NCI-H128 (cell line): ENCODE measurements around the gene FITM2.

Experiments used
- DNase-seq: peaks from one replicate; lab custom pipeline; 2025; ENCODE audit not compliant: unreplicated experiment; lab: John Stamatoyannopoulos, UW

FITM2 gene

GRCh38 chr20:44284032-44284431 is 27.0 kb downstream of the FITM2 start:
- no peak for DNase-seq

- no peak for DNase-seq
Observed at GRCh38 chr20:44282192-44282591, 28.8 kb downstream of the FITM2 start.

GRCh38 chr20:44280387-44280786 is 30.6 kb downstream of the FITM2 start:
- DNase-seq = no peak

- no peak for DNase-seq
Observed at GRCh38 chr20:44279228-44279627, 31.8 kb downstream of the FITM2 start.

- DNase-seq = no peak
Observed at GRCh38 chr20:44274303-44275017, 36.5 kb downstream of the FITM2 start.

GRCh38 chr20:44273231-44274215 is 37.5 kb downstream of the FITM2 start:
- no peak for DNase-seq

GRCh38 chr20:44271915-44272663 is 38.9 kb downstream of the FITM2 start:
- no peak for DNase-seq

- no peak for DNase-seq
Observed at GRCh38 chr20:44268802-44269201, 42.2 kb downstream of the FITM2 start.

GRCh38 chr20:44264287-44264686 is 46.7 kb downstream of the FITM2 start:
- DNase-seq = no peak

GRCh38 chr20:44258226-44258890 is 52.6 kb downstream of the FITM2 start:
- no peak for DNase-seq

- no peak for DNase-seq
Observed at GRCh38 chr20:44256961-44257360, 54.0 kb downstream of the FITM2 start.

GRCh38 chr20:44255942-44256341 is 55.1 kb downstream of the FITM2 start:
- no peak for DNase-seq

- no peak for DNase-seq
Observed at GRCh38 chr20:44254073-44254472, 56.9 kb downstream of the FITM2 start.

- DNase-seq = no peak
Observed at GRCh38 chr20:44253528-44253927, 57.5 kb downstream of the FITM2 start.
